Stimulated activated CD4-positive, alpha-beta T cell treated with anti-CD3 and anti-CD28 coated beads, Interleukin-2, amount 100 ng/mL, for 24 hours (primary cell): ENCODE measurements around the gene CGAS.
"Not testable (repeated sequence)": the region's sequence is repeated elsewhere in the genome, so short reads cannot be mapped to it uniquely, and the experiment has no call there.

Source experiments
- DNase-seq, 2 donors: peaks; one replicate each; pipeline ENCODE4 v3.0.0-alpha.2; 2020

CGAS gene

GRCh38 chr6:73394577-73395354 is 57.3 kb downstream of the CGAS start, which contains the start of gene DDX43:
Gene DDX43 (plus strand): TSS chr6:73394828. CDS start chr6:73394906, 78 bp downstream.
- peak; percentile 23 to 47 for DNase-seq

- no peak for DNase-seq
These were observed 58.8 kb downstream of the CGAS start for GRCh38 chr6:73393278-73393677.

- DNase-seq: peak in 1 of 2 donors; percentile 9
These were observed 59.9 kb downstream of the CGAS start for GRCh38 chr6:73392188-73392587.

DNA sequence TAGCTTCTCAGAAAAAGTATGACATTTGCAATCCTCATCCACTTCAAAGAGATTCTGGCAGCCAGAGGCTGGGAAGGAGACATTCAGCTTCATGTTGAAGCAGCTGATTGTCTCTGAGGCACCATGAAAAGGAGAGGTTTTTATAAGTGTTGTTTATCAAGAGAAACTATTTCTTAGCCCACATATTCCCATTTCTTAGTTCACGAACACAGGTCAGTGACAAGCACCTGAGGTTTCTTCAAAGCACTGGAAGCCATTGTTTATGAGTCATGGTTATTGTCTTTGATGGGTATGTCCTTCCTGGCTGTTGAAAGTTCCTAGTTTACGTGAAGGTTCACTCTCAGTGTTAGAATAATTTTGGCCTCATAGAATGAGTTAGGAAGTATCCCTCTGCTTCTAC is 60.4 kb downstream of the CGAS start:
- DNase-seq: no peak

DNA sequence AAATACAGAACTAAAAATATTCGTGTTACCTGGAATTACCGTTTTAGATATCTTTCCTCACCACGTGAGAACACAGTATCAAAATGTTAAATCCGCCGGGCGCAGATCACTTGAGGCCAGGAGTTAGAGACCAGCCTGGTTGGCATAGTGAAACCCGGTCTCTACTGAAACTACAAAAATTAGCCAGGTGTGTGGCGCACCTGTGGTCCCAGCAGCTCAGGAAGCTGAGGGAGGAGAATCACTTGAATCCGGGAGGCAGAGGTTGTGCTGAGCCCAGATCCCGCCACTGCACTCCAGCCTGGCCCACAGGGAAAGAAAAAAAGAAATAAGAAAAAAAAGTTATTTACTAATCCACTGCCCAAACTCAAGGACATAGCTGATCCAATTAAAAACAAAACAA is 62.2 kb downstream of the CGAS start:
- DNase-seq: no peak

DNA sequence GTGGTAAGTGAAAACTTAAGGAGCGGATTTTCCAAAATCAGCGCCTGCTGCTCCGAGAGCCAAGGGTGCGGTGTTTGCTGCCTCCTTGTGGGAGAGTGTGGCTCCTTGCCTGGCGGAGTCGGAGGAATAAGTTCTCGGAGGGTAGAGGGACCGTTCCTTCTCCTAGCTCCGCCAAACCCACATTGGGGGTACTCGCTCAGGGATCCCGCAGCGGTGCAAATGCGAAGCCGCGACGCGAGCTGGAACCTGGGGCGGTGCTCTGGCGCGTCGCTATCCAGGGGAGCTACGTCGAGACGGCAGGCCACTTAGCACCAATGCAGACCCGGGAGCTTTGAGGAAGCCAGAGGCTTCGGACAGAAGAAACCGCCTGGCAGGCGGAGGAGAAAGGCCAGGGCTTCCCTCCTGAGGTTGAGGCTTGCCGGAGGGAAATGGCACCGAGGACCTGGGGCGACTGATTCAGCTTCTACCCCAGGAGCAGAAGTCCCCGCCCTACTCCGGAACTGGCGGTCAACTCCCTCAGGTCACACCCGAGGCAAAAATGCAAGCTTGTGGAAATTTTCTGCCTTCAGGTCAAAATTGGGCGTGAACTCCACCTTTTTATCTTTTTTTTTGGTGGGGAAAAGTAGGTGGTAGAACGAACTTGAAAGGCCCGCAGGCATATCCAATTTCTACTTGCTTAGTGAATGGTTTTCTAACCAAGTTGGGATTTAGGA is 63.1 kb downstream of the CGAS start:
- peak; percentile 58 to 64 for DNase-seq

- no peak for DNase-seq
These were observed 63.7 kb downstream of the CGAS start for GRCh38 chr6:73388433-73388799.

- no peak for DNase-seq
These were observed 69.5 kb downstream of the CGAS start for GRCh38 chr6:73382462-73383113.

DNA sequence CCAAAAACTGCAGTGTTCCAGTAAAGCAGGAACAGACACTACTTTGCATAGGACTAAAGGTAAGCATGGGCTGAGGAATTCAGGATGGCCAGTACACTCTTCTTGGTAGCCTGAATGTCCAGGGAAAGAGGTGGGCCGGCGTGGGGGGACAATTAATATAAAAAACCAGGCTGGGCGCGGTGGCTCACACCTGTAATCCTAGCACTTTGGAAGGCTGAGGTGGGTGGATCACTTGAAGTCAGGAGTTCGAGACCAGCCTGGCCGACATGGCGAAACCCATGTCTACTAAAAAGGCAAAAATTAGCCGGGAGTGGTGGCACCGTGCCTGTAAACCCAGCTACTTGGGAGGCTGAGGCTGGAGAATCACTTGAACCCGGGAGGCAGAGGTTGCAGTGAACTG is 70.6 kb downstream of the CGAS start:
- not testable (repeated sequence) for DNase-seq

- no peak for DNase-seq
These were observed 74.9 kb downstream of the CGAS start for GRCh38 chr6:73377225-73377624.

- no peak for DNase-seq
These were observed 76.9 kb downstream of the CGAS start for GRCh38 chr6:73375216-73375615.
